ENCODE data around the gene TLCD2.
"Not testable (repeated sequence)": the region's sequence is repeated elsewhere in the genome, so short reads cannot be mapped to it uniquely, and the experiment has no call there.

Gene TLCD2

GRCh38 chr17:1736348-1737281 lies 26.4 kb upstream of the TLCD2 start:
- no peak for DNase-seq (ENCODE audit: extremely low read depth in 1 of 2, low read depth in 1 of 2)

- no peak for DNase-seq (ENCODE audit: extremely low read depth in 1 of 2, low read depth in 1 of 2)
Measured at GRCh38 chr17:1735834-1736347, 25.7 kb upstream of the TLCD2 start.

GRCh38 chr17:1735418-1735817 lies 25.2 kb upstream of the TLCD2 start:
- no peak for DNase-seq (ENCODE audit: extremely low read depth in 1 of 2, low read depth in 1 of 2)

- no peak for DNase-seq (ENCODE audit: extremely low read depth in 1 of 2, low read depth in 1 of 2)
Measured at GRCh38 chr17:1733759-1734158, 23.6 kb upstream of the TLCD2 start.

DNA sequence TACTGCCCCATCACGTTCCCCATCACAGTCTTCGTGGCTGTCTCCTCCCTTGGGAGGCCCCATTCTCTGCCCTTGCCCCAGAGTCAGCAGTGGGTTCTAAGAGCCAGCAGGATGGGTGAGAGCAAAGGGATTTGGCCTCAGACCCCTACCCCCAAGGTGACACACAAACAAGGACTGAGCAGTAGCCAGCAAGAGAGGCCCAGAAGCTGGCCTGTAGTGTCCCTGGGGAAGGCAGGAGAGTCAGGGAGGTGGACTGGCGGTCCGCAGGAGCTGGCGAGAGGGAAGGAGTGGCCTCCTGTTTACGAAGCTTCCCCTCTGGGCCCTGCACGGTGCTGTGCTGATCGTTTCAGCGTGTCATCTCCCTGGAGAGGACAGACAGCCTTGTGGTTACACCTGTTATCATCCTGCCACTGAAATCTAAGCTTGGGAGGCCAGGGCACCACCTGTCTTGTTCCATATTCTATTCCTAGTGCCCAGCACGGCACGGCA lies 22.7 kb upstream of the TLCD2 start:
- DNase-seq (ENCODE audit: extremely low read depth in 1 of 2, low read depth in 1 of 2) = no peak

- no peak for DNase-seq (ENCODE audit: extremely low read depth in 1 of 2, low read depth in 1 of 2)
Measured at GRCh38 chr17:1732241-1732832, 22.2 kb upstream of the TLCD2 start.

GRCh38 chr17:1731194-1731506 lies 21.0 kb upstream of the TLCD2 start:
- DNase-seq (ENCODE audit: extremely low read depth in 1 of 2, low read depth in 1 of 2) = no peak

DNA sequence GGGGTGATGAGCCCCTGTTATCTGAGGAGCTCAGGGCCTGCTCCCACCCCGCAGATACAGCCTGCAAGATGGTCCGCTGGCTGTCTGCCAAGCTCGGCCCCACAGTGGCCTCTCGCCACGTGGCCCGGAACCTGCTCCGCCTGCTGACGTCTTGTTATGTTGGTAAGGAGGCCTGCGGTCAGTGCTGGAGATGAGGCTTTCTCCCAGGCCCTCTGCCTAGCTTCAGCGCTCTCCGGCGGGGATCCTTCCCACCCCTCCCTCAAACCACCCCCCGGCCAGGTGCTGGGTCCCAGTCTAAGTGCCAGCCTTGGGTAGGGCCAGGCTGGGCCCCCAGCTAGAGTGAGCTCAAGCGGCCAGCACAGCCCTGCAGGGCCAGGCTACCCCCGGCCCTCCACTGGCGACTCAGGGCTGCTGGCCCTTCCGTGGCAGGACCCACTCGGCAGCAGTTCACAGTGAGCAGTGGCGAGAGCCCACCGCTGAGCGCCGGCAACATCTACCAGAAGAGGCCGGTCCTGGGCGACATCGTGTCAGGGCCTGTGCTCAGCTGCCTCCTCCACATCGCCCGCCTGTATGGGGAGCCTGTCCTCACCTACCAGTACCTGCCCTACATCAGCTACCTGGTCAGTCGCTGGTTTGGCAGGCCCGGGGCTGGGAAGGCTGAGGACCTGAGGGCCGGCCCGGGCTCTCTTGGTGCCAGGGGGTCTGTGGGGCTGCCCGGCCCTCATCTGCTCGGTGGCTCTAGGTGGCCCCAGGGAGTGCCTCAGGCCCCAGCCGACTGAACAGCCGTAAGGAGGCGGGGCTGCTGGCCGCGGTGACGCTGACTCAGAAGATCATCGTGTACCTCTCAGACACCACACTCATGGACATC lies 20.4 kb upstream of the TLCD2 start:
- no peak for DNase-seq (ENCODE audit: extremely low read depth in 1 of 2, low read depth in 1 of 2)

- DNase-seq (ENCODE audit: extremely low read depth in 1 of 2, low read depth in 1 of 2) = no peak
Measured at GRCh38 chr17:1729966-1730325, 19.8 kb upstream of the TLCD2 start.

DNA sequence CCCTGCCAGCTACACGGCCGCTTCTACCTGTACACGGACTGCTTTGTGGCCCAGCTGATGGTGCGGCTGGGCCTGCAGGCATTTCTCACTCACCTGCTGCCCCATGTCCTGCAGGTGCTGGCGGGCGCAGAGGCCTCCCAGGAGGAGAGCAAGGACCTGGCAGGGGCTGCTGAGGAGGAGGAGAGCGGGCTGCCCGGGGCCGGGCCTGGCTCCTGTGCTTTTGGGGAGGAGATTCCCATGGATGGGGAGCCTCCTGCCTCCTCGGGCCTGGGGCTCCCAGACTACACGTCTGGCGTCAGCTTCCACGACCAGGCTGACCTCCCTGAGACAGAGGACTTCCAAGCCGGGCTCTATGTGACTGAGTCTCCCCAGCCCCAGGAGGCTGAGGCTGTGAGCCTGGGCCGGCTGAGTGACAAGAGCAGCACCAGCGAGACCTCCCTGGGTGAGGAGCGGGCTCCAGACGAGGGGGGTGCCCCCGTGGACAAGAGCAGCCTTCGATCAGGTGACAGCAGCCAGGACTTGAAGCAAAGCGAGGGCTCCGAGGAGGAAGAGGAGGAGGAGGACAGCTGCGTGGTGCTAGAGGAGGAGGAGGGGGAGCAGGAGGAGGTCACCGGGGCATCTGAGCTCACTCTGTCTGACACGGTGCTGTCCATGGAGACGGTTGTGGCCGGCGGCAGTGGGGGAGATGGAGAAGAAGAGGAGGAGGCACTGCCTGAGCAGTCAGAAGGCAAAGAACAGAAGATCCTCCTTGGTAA lies 17.9 kb upstream of the TLCD2 start:
- DNase-seq (ENCODE audit: extremely low read depth in 1 of 2, low read depth in 1 of 2) = no peak

DNA sequence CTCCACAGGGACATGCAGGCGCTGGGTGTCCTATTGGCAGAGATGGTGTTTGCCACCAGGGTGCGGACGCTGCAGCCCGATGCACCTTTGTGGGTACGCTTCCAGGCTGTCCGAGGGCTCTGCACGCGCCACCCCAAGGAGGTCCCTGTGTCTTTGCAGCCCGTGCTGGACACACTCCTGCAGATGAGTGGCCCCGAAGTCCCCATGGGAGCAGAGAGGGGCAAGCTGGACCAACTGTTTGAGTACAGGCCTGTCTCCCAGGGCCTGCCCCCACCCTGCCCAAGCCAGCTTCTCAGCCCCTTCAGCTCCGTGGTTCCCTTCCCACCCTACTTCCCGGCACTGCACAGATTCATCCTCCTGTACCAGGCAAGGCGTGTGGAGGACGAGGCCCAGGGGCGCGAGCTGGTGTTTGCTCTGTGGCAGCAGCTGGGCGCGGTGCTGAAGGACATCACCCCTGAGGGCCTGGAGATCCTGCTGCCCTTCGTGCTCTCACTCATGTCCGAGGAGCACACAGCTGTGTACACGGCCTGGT lies 17.1 kb upstream of the TLCD2 start:
- DNase-seq (ENCODE audit: extremely low read depth in 1 of 2, low read depth in 1 of 2) = no peak

DNA sequence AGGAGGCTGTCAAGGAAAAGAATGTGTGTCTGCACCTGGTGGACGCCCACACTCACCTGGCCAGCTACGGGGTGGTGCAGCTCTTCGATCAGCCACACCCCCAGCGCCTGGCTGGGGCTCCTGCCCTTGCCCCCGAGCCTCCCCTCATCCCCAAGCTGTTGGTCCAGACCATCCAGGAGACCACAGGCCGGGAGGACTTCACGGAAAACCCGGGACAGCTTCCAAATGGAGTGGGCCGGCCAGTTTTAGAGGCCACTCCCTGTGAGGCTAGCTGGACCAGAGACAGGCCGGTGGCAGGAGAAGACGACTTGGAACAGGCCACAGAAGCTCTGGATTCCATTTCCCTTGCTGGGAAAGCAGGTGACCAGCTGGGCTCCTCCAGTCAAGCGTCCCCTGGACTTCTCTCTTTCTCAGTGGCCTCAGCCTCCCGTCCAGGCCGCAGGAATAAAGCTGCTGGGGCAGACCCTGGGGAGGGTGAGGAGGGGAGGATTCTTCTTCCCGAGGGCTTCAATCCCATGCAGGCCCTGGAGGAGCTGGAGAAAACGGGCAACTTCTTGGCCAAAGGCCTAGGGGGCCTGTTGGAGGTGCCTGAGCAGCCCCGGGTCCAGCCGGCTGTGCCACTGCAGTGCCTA lies 16.6 kb upstream of the TLCD2 start:
- no peak for DNase-seq (ENCODE audit: extremely low read depth in 1 of 2, low read depth in 1 of 2)

DNA sequence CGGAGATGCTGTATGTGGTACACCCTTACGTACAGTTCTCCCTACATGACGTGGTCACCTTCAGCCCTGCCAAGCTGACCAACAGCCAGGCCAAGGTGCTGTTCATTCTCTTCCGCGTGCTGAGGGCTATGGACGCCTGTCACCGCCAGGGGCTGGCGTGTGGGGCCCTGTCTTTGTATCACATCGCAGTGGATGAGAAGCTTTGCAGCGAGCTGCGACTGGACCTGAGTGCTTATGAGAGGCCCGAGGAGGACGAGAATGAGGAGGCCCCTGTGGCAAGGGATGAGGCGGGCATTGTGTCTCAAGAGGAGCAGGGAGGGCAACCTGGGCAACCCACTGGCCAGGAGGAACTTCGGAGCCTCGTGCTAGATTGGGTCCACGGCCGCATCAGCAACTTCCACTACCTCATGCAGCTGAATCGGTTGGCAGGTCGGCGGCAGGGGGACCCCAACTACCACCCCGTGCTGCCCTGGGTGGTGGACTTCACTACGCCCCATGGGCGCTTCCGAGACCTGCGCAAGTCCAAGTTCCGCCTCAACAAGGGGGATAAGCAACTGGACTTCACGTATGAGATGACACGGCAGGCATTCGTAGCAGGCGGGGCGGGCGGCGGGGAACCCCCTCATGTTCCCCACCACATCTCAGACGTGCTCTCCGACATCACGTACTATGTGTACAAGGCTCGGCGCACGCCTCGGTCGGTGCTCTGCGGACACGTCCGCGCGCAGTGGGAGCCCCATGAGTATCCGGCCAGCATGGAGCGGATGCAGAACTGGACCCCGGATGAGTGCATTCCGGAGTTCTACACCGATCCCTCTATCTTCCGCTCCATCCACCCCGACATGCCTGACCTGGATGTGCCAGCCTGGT lies 15.7 kb upstream of the TLCD2 start:
- DNase-seq (ENCODE audit: extremely low read depth in 1 of 2, low read depth in 1 of 2) = no peak

DNA sequence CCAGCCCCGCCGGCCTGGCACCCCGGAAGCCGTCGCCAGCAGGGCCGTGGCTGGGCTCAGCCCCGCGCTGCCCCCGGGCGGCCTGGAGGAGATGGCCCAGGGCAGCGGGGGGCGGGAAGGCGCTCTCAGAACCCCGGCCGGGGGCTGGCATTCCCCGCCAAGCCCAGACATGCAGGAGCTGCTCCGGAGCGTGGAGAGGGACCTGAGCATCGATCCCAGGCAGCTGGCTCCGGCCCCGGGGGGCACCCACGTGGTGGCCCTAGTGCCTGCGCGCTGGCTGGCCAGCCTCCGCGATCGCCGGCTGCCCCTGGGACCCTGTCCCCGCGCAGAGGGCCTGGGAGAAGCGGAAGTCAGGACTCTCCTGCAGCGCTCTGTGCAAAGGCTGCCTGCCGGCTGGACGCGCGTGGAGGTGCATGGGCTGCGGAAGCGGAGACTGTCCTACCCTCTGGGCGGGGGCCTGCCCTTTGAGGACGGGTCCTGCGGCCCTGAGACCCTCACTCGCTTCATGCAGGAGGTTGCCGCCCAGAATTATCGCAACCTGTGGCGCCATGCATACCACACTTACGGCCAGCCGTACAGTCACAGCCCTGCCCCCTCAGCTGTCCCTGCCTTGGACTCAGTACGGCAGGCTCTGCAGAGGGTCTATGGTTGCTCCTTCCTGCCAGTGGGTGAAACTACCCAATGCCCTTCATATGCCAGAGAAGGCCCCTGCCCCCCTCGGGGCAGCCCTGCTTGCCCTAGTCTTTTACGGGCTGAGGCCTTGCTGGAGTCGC lies 14.9 kb upstream of the TLCD2 start:
- no peak for DNase-seq (ENCODE audit: extremely low read depth in 1 of 2, low read depth in 1 of 2)

DNA sequence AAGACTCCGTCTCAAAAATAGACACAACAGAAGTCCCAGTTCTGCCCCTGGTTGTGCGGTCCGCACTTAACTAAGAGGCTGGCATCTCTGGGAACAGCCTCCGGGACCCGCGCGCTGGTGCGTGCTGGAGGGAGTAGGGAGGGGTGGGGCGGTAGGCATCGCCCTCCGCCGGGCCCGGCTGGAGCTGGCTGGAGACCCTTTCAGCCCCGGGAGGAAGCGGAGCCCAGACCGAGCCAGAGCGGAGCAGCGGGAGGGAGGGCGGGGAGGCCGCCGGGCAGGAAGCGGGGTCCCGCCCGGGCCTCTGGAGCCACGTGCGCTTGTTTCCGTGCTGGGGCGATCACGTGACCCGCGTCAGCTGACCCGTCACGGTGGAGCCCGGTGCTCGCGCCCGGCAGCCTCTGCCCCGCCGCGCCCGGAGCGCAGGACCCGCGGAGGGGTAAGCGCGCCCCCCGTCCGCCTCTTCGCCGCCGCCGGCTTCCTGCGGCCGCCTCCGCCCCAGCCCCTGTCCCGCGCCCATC lies 14.2 kb upstream of the TLCD2 start, which contains the start of gene WDR81:
WDR81 (plus strand) TSS at position 354 of the 518 bp plus-strand sequence. CDS start 256 bp downstream, outside the sequence.
- DNase-seq (ENCODE audit: extremely low read depth in 1 of 2, low read depth in 1 of 2) = peak; percentile 75 to 85

DNA sequence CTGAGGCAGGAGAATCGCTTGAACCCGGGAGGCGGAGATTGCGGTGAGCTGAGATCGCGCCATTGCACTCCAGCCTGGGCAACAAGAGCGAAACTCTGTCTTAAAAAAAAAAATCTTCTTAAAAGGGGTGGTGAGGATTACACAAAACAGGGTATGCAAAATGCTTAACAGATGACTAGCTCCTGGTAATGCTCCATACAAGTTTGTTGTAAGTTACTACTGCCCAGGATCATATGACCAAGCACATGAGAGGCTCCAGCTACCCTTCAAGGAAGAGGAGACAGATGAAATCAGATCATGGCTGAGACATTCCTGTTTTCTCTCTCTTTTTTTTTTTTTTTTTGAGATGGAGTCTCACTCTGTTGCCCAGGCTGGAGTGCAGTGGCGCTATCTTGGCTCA lies 11.8 kb upstream of the TLCD2 start:
- DNase-seq (ENCODE audit: extremely low read depth in 1 of 2, low read depth in 1 of 2) = not testable (repeated sequence)

- DNase-seq (ENCODE audit: extremely low read depth in 1 of 2, low read depth in 1 of 2) = no peak
Measured at GRCh38 chr17:1720856-1721386, 10.7 kb upstream of the TLCD2 start.
